CD4-positive, alpha-beta T cell treated with Interferon gamma for 1 hour (primary cell): ENCODE measurements around the gene ZNF813.
A peak's percentile ranks its signal among the peaks of the same experiment; 100 is the strongest.
"Not testable (repeated sequence)": the region's sequence is repeated elsewhere in the genome, so short reads cannot be mapped to it uniquely, and the experiment has no call there.

Source experiments
- DNase-seq: peaks from one replicate; pipeline ENCODE4 v3.0.0-alpha.2; 2020

ZNF813 gene

DNA sequence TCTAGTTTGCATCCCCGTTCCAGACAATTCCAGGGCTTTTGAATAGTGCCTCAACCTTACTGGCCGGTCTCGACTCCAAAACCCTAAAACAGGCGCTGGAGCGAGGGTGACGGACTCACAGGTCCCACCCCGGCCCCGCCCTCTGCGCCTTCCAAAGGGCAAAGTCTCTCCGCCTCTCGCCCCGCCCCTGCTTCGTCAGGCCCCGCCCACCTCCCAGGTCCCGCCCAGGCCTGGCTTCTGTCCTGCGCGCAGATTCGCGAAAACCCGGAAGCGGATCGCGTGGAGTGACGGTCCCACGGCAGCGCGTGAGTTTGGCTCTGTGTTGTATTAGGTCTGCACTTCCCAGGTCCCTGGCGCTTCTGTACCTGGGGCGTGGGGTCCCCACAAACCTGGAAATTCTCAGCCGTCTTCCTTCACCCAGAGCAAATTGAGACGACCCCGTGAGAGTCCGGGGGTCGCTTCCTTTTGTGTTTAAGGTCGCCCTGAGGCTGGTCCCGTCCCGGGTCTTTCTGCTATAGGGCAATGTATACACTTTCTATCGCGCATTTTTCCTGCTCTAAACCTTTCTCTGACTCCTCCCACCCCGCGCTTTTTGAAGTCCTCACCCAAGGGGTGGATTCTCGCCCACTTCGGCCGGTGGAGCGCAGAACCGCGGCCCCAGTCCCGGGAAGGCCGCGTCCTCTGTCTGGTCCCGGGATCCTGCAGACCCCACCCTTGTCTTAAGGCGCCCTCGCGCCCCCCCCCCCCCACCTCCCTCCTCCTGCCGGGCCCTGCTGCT lies at the start of gene ZNF813:
TSS of gene ZNF813 (plus strand) at position 249 of the 778 bp plus-strand sequence. CDS start 16,090 bp downstream, outside the sequence.
- peak; percentile 92 for DNase-seq

DNA sequence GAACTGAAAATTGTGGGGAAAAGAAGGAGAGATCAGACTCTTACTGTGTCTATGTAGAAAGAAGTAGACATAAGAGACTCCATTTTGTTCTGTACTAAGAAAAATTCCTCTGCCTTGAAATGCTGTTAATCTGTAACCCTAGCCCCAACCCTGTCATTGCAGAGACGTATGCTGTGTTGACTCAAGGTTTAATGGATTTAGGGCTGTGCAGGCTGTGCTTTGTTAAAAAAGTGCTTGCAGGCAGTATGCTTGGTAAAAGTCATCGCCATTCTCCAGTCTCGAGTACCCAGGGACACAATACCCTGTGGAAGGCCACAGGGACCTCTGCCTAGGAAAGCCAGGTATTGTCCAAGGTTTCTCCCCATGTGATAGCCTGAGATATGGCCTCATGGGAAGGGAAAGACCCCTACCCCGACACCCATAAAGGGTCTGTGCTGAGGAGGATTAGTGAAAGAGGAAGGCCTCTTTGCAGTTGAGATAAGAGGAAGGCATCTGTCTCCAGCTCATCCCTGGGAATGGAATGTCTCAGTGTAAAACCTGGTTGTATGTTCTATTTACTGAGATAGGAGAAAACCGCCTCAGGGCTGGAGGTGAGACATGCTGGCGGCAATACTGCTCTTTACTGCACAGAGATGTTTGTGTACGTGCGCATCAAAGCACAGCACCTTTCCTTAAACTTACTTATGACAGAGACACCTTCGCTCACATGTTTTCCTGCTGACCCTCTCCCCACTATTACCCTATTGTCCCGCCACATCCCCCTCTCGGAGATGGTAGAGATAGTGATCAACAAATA lies 46.8 kb upstream of the ZNF813 start:
- not testable (repeated sequence) for DNase-seq

DNA sequence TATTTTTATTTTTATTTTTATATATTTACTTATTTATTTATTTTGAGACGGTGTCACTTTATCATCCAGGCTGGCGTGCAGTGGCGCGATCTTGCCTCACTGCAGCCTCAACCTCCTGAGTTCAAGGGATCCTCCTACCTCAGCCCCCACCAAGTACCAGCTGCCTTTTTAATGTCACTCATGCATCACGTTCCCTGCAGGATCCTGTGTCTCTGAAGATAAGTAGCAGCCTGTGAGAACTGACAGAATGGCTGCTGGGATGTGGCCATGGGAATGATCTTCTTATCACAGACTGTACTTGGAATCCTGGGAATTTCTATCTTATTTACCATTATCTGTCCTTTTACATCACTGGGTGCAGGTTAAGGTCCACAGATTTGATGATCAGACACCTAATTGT lies 45.0 kb upstream of the ZNF813 start:
- DNase-seq = no peak

DNA sequence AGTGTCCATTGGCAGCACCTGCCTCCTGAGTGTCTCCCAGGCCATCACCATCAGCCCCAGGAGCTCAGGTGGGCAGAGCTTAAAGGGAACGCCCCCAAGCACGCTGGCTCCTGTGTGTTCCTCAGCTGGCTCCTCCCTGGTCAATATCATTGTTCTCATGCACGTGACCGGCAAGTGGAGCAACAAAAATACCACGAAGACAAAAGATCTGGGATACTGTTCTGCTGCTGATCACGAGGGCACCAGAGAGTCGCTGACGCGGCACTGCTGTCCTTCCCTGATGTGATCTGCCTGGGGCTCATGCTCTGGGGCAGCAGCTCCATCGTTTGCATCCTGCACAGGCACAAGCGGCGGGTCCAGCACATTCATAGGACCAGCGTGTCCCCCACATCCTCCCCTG lies 44.5 kb upstream of the ZNF813 start:
- DNase-seq = not testable (repeated sequence)

DNA sequence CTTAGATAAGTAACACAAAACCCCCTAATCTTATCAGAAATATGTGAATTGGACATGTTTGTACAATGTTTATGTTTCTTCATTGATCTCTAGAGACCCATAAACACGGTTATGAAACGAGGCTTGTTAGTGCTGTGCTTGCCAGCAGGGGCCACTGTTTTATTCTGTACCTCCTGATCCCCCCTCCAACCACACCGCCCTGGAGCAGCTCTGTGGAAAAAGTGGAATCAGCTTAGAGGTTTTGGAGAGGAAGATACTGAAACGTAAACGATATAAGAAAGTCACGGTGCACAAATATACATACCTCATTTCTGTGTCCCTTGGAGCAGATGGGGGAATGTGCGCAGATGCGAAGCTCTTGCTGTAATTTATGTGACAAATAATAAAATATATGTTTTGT lies 43.9 kb upstream of the ZNF813 start:
- DNase-seq = not testable (repeated sequence)

DNA sequence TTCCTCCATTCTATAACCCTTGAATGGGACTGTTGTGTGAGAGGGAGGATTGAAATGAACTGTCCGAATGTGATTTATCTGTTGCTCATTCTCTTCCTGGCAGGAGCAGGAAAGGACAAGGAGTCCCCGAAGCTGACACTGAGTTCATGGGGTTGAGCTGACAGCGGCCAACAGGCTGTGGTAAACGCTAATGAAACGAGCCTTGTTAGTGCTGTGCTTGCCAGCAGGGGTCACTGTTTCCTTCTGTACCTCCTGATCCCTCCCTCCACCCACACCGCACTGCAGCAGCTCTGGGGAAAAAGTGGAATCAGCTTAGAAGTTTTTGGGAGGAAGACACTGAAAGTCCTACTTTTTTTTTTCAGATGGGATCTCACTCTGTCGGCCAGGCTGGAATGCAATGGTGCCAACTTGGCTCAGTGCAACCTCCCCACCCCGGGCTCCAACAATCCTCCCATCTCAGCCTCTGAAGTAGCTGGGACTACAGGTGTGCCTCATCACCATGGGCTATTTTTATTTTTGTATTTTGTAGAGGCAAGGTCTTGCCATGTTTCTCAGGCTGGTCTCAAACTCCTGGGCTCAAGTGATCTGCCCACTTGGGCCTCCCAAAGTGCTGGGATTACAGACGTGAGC lies 42.5 kb upstream of the ZNF813 start:
- DNase-seq = peak; percentile 66

DNA sequence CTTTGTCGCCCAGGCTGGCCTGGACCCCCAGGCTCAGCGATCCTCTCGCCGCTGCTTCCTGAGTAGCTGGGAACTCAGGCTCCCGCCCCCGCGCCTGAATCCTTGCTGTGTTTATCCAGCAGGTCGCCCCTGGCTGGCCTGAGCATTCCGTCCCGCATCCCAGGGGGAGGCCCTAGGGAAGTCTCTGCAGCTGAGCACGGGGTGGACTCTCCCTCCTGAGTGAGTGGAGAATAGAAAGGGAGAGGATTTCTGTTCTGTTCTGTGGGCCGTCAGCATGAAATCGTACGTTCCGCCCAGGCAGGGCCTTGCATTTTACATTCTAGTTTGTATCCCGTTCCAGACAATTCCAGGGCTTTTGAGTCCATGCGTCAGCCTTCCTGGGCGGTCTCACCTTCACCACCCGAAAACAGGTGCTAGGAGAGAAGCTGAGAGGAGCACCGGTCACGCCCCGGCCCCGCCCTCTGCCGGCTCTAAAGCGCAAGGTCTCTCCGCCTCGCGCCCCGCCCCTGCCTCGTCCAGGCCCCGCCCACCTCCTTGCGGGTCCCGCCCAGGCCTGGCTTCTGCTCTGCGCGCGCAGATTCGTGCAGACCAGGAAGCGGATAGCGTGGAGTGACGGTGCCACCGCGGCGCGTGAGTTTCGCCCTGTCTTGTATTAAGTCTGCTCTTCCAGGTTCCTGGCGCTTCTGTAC lies 36.0 kb upstream of the ZNF813 start, which contains the start of gene ZNF761:
TSS of gene ZNF761 (plus strand) at position 586 of the 689 bp plus-strand sequence. CDS start 15,285 bp downstream, outside the sequence.
- DNase-seq = peak; percentile 95

DNA sequence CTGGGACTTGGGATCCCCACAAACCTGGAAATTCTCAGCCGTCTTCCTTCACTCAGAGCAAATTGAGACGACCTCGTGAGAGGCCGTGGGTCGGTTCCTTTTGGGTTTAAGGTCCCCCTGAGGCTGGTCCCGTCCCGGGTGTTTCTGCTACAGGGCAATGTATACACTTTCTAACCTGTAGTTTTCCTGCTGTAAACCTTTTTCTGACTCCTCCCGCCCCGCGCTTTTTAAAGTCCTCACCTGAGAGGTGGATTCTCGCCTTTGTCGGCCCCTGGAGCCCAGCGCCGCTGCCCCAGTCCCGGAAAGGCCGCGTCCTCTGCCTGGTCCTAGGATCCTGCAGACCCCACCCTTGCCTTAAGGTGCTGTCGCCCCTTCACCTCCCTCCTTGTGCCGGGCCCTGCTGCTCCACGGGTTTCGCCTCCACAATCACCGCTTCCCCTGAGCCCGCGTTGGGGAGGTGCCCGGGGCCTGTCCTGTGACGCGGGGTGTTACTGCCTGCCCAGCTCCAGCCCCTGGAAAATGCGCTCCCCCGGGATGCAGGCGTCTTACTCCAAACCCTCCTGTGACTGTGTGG lies 35.4 kb upstream of the ZNF813 start:
- no peak for DNase-seq

DNA sequence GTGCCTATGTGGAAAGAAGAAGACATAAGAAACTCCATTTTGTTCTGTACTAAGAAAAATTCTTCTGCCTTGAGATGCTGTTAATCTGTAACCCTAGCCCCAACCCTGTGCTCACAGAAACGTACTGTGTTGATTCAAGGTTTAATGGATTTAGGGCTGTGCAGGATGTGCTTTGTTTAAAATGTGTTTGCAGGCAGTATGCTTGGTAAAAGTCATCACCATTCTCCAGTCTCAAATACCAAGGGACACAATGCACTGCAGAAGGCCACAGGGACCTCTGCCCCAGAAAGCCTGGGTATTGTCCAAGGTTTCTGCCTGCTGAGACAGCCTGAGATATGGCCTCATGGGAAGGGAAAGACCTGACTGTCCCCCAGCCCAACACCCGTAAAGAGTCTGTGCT lies 23.7 kb upstream of the ZNF813 start:
- DNase-seq = not testable (repeated sequence)

DNA sequence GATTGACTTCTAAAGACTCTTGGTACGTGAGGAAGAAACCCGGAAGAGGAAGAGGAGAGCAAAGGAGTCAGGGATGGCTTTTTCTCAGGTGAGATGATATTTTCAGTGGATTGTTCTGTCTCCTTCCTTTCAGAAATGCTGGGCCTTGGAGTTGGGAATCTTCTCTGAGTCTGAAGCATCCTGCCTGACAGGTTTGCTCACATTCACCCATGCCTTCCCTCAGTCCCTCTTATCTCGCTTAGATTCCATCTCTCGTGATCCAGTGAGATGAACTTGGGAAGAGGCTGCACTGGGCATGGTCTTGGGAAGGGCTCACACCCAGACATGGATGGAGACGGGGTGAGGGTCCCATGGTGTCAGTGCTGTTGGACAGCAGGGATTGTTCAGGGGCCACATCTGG lies 20.3 kb upstream of the ZNF813 start:
- DNase-seq = not testable (repeated sequence)

DNA sequence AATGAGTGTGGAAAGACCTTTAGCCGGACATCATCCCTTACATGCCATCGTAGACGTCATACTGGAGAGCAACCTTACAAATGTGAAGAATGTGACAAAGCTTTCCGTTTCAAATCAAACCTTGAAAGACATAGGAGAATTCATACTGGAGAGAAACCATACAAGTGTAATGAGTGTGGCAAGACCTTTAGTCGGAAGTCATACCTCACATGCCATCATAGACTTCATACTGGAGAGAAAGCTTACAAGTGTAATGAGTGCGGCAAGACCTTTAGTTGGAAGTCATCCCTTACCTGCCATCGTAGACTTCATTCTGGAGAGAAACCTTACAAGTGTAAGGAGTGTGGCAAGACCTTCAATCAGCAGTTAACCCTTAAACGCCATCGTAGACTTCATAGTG lies 11.7 kb upstream of the ZNF813 start:
- DNase-seq = no peak

DNA sequence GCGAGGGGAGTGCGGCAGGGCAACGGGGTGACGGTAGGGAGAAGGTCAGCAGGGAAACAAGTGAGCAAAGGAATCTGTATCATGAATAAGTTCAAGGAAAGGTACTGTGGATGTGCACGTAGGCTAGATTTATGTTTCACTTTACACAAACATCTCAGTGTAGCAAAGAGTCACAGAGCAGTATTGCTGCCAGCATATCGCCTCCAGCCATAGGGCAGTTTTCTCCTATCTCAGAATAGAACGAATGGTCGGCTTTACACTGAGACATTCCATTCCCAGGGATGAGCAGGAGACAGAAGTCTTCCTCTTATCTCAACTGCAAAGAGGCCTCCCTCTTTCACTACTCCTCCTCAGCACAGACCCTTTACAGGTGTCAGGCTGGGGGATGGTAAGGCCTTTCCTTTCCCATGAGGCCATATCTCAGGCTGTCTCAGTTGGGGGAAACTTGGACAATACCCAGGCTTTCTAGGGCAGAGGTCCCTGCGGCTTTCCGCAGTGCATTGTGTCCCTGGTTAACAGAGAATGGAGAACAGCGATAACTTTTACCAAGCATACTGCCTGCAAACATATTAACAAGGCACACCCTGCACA lies 7.3 kb upstream of the ZNF813 start:
- not testable (repeated sequence) for DNase-seq

DNA sequence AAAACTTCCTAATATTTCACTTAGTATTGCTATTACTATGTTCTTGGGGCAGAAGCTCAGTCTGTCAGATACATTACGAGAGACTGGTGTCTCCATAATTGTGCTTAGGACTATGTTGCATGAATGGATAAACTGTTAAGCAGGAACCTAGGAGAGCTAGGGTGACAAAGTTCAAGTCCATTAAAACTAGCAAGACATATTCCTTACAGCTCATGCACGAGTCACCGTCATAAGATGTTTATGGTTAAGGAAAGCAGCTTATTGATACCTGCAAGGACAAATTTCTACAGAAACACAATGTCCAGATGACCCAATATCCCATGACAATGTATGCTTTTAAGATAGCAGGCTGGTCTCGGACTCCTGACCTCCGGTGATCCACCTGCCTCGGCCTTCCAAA lies 5.7 kb upstream of the ZNF813 start:
- DNase-seq = no peak

DNA sequence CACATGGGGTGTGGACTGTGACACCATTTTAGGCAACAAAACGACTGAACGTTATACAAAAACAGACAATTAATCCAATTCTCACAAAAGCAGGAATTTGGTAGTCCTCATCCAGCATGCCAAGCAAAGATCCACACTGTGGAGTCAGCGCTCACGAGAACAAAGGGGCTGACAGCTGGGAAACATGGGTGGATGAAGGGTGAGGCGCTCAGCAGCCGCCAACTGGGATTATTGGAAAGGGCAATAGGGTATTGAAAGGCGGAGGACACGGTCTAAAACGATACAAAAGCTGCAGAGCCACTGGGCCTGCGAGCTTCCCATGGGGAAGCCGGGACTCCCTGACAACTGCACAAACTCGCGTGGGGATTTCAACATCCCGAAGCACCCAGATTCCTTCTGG lies 4.7 kb upstream of the ZNF813 start:
- DNase-seq = no peak

DNA sequence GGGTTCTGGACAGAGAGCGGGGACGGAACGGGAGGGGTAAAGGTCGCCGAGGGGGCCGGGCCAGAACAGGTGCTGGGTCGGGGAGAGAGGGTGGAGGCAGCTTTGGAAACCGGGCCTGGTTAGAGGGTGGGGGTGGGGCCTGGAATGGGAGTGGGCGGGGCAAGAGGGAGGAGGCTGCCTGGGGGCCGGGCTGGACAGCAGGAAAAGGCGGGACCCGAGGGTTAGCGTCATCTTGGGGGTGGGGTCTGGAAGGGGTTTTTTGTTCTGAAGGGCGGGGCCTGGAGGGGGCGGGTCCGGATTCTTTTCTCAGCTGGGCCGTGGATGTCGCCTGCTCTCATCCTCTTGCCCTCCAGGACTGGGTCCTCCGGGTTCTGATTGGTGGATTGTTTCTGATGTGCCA lies 4.3 kb upstream of the ZNF813 start:
- no peak for DNase-seq

DNA sequence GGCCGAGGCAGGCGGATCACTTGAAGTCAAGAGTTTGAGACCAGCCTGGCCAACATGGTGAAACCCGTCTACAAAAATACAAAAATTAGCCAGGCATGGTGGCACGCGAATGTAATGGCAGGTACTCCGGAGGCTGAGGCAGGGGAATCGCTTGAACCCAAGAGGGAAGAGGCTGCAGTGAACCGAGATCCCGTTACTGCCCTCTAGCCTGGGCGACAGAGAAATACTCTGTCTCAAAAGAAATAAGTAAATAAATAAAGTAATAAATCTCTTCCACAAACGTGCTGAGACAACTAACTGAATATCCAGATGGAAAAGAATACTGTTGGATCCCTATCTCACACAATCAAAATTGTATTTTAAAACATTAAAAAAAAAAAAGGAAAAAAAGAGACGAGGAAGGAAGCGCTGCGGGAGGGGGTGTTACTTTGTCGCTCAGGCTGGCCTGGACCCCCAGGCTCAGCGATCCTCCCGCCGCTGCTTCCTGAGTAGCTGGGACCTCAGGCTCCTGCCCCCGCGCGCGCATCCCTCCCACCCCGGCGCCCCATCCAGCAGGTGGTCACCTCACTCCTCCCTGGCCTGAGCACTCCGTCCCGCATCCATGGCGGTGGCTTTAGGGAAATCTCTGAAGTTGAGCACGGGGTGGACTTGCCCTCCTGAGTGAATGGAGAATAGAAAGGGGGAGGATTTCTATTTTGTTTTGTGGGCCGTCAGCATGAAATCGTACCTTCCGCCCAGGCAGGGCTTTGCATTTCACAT lies 628 bp upstream of the ZNF813 start:
- no peak for DNase-seq

DNA sequence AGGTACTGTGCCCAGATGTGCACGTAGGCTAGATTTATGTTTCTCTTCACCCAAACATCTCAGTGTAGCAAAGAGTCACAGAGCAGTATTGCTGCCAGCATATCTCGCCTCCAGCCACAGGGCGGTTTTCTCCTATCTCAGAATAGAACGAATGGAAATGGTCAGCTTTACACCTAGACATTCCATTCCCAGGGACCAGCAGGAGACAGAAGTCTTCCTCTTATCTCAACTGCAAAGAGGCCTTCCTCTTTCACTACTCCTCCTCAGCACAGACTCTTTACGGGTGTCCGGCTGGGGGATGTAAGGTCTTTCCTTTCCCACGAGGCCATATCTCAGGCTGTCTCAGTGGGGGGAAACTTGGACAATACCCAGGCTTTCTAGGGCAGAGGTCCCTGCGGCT lies 1.1 kb downstream of the ZNF813 start:
- DNase-seq = not testable (repeated sequence)

DNA sequence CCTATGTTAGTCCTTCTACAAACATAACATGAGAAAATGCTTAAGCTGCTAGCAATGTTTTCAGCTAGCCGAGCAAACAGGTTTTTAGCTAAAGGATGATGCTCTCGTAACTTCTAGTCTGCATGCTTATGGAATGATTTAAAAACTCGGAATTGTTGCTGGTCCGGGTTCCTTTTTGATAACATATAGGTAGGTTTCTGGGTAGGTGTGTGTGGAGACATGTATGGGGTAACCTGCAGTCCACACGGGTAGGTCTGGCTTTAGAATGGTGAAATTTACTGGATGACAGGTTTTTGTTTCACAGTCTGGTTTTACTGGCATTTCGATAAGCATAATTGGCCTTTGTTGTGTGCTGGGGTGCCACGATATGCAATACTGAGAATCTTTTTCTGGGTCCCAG lies 4.4 kb downstream of the ZNF813 start:
- DNase-seq = no peak

DNA sequence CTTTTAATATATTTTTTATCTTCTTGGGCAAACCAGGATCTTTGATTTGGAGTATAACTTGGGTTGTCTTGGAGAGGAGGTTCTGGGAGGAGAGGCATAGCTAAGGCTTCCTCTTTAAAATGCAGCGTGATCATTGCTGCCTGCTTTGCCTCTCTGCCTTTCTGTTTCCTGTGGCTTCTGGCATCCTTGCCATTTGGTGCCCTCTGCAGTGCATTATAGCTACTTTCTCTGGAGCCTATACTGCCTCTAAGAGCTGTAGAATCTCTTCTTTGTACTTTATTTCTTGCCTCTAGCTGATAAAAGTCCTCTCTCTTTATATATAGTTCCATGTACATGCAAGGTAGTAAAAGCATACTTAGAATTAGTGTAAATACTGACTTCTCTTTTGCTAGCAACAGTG lies 7.3 kb downstream of the ZNF813 start:
- not testable (repeated sequence) for DNase-seq

DNA sequence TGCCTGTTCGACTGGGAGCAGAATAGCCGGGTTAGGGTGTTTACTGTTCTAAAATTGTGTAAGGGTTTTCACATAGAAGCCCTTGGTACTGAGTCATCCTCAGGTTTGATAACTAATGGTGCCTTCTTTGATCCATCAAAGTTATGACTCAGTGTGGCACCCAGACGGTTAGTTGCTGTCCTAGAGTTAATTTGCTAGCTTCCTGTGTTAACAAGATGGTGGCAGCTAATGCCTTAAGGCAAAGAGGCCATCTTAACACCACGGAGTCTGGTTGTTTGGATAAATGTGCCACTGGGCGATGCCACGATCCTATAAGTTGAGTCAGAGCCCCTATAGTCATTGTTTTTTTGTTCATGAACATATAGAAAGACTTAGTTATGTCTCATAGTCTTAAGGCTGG lies 7.9 kb downstream of the ZNF813 start:
- DNase-seq = not testable (repeated sequence)

DNA sequence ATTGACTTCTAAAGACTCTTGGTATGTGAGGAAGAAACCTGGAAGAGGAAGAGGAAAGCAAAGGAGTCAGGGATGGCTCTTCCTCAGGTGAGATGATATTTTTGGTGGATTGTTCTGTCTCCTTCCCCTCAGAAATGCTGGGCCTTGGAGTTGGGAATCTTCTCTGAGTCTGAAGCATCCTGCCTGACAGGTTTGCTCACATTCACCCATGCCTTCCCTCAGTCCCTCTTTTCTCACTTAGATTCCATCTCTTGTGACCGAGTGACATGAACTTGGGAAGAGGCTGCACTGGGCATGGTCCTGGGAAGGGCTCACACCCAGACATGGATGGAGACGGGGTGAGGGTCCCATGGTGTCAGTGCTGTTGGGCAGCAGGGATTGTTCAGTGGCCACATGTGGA lies 16.2 kb downstream of the ZNF813 start:
- not testable (repeated sequence) for DNase-seq
